ENCODE measurements around the gene POLR1H.
"Not testable (repeated sequence)": the region's sequence is repeated elsewhere in the genome, so short reads cannot be mapped to it uniquely, and the experiment has no call there.

Gene POLR1H

GRCh38 chr6:30061092-30061857, at the start of gene POLR1H:
Gene POLR1H (plus strand): TSS chr6:30061265. CDS start chr6:30061525, 260 bp downstream.
- peak; percentile 92 for DNase-seq (ENCODE audit: low read depth)

GRCh38 chr6:30013291-30013922, 47.7 kb upstream of the POLR1H start:
- DNase-seq (ENCODE audit: low read depth), result no peak

DNA sequence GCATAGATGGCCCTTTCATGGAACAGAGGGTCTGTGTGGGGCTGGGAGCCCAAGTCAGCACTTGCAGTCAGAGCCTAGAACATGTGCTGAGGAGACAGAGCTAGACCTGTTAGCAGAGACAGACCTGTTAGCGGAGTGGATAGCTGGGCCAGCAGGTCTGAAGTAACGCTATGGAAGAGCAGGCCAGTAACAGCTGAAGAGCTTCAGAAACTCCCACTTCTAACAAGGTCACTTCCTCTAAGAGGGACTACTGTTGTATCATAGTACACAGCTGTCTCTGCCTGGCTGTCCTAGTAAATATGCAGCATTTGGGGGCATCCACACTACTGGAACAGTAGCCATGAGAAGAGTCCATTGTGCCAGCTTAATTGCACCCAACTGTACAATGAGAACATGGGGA, 41.2 kb upstream of the POLR1H start:
- DNase-seq (ENCODE audit: low read depth), result no peak

DNA sequence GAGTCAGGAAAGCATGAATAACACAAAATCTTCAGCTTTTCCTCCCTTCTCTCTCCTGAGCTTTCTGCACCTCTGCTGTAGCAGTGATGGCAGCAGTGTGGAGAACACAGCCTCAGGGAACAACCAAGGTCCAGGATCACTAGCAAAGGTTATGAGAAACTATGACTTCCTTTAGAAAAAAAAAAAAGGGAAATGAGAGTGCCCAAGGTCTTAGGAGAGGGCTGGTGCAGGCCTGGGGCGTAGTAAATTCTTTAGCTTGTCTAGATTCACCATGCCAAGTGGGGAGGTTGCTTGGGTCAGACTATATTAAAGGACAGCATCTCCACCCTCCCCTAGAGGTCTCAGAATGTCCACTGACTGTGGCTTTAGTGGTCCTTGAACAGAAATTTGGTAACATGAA, 40.4 kb upstream of the POLR1H start:
- DNase-seq (ENCODE audit: low read depth), result no peak

DNA sequence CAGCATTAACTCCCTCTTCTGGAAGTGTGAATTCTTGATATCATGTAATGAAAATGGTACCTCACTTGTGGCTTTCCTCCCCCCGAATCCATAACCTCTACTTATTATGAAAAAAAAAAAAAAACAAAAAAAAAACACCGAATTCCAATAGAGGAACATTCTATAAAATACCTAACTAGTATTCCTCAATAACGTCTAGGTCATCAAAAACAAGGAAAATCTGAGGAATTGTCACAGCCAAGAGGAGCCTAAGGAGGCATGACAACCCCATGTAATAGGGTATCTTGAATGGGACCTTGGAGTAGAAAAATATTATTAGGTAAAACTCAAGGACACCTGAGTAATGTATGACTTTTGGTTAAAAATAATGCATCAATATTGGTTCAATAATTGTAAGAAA, 38.9 kb upstream of the POLR1H start:
- no peak for DNase-seq (ENCODE audit: low read depth)

DNA sequence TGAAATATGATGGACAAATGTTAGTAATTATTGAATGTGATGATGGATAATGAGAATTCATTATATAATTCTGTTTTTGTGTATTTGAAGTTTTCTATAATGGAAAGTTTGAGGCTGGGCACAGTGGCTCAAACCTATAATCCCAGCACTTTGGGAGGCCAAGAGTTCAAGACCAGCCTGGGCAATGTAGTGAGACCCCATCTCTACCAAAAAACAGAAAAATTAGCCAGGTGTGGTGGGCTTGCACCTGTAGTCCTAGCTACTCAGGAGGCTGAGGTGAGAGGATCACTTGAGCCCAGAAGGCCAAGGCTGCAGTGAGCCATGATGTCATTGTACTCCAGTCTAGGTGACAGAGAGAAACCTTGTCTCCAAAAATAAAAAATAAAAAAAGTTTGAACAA, 38.4 kb upstream of the POLR1H start:
- DNase-seq (ENCODE audit: low read depth), result not testable (repeated sequence)

- DNase-seq (ENCODE audit: low read depth), result no peak
These were observed 35.9 kb upstream of the POLR1H start for GRCh38 chr6:30025186-30025585.

DNA sequence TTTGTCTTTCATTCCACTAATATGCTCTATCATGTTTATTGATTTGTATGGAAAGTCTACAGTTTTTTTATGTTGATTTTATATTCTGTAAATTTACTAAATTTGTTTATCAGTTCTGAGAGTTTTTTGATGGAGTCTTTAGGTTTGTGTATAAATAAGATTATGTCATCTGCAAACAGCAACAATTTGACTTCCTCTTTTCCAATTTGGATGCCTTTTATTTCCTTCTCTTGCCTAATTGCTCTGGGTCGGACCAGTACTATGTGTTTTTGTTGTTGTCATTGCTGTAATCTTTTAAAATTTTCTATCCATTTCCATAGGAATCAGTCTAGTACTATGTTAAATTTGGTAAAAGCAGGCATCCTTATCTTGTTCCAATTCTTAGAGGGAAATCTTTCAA, 31.5 kb upstream of the POLR1H start:
- DNase-seq (ENCODE audit: low read depth), result no peak

DNA sequence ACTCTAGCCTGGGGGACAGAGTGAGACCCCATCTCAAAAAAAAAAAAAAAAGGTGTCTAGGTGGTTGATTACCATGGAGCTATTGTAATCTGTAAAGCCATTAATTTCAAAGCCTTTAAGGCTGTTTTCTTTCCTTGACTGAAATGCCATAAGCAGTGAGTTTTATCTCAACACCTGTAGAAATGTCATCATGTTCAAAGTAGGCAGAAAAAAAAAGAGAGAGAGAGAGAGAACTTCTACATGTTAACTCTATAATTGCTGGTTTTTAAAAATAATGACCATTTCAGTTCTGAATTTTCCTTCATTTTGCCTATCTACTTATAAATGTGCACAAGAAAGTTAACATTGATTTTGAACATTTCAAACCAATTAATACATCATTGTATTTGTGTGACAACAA, 29.7 kb upstream of the POLR1H start:
- DNase-seq (ENCODE audit: low read depth), result no peak

DNA sequence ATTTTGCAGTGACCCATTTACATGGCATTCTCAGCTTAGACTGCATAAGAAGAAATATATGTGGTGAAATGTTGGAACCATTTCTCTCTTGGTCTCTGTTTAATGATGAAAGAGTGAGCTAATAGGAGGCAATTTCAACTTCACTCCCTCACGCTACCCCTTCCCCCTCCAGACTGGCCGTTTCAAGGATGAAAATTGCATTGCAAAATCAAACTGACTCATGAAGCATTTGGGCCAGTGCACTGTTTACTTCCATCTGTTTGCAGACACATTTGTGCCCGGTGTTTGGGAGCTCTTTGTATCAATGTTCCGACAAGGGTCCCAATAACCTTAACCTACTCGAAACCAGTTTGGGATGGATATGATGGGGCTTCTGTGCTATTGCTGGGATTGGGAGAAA, 27.6 kb upstream of the POLR1H start:
- DNase-seq (ENCODE audit: low read depth), result peak; percentile 19

GRCh38 chr6:30035784-30036183, 25.3 kb upstream of the POLR1H start:
- no peak for DNase-seq (ENCODE audit: low read depth)

- DNase-seq (ENCODE audit: low read depth), result no peak
These were observed 23.8 kb upstream of the POLR1H start for GRCh38 chr6:30037182-30037788.

GRCh38 chr6:30041221-30041620, 19.8 kb upstream of the POLR1H start:
- no peak for DNase-seq (ENCODE audit: low read depth)

GRCh38 chr6:30041821-30042220, 19.2 kb upstream of the POLR1H start:
- DNase-seq (ENCODE audit: low read depth), result no peak

DNA sequence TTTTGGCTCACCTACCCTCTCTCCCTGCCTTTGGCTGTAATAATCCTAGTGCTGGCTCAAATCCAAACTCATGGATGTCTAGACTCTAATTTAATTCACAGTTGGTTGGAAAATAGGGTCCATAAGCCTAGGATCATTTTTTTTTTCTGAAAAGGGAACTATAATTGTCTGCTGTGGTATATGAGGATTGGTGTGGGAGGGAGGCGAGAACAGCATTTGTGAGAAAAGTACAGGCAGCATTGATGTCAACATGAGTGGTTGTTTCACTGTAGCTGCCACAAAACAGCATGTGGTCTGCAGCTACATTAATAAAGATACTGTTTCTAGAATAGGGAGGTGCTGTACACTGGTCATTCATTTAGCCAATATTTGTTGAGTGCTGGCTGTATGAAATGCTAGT, 18.6 kb upstream of the POLR1H start:
- DNase-seq (ENCODE audit: low read depth), result no peak

- DNase-seq (ENCODE audit: low read depth), result no peak
These were observed 18.2 kb upstream of the POLR1H start for GRCh38 chr6:30042914-30043313.

GRCh38 chr6:30043744-30044143, 17.3 kb upstream of the POLR1H start:
- no peak for DNase-seq (ENCODE audit: low read depth)

GRCh38 chr6:30044630-30045029, 16.4 kb upstream of the POLR1H start:
- peak; percentile 25 for DNase-seq (ENCODE audit: low read depth)

DNA sequence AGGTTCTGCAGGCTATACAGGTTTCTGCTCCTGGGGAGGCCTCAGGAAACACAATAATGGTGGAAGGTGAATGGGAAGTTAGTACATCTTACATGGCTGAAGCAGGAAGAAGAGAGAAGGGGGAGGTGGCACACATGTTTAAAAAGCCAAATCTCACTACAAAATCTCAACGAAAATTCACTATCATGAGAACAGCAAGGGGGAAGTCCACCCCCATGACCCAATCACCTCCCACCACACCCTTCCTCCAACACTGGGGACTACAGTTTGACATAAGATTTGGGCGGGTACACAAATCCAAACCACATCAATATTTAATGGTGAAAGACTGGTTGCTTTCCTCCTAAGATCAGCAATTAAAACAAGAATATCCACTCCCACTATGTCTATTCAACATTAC, 13.8 kb upstream of the POLR1H start:
- no peak for DNase-seq (ENCODE audit: low read depth)

- no peak for DNase-seq (ENCODE audit: low read depth)
These were observed 7.4 kb upstream of the POLR1H start for GRCh38 chr6:30053682-30054081.

- no peak for DNase-seq (ENCODE audit: low read depth)
These were observed 5.6 kb upstream of the POLR1H start for GRCh38 chr6:30055513-30055912.

DNA sequence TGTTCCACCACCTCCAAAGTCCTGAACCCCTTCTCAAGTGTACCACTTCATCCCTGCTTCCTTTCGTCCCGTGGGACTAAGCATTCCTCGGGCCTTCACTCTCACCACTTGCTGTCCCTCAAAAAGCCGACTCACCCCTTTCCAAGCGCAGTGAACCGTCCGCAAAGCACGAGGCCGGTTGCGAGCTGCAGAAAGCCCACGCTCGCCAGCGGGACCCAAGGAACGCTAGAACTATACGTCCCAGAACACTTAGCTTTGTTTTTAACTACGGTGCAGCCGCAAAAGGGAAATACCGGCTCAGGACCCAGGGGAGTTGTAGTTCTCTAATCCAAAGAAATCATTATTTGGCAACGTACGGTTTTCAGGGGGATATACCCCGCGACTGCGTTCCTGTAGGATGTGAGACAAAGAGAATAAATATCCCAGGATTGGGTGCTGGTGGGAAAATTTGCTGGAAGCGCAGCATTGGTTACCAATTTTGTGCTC, 416 bp upstream of the POLR1H start:
- DNase-seq (ENCODE audit: low read depth), result no peak

DNA sequence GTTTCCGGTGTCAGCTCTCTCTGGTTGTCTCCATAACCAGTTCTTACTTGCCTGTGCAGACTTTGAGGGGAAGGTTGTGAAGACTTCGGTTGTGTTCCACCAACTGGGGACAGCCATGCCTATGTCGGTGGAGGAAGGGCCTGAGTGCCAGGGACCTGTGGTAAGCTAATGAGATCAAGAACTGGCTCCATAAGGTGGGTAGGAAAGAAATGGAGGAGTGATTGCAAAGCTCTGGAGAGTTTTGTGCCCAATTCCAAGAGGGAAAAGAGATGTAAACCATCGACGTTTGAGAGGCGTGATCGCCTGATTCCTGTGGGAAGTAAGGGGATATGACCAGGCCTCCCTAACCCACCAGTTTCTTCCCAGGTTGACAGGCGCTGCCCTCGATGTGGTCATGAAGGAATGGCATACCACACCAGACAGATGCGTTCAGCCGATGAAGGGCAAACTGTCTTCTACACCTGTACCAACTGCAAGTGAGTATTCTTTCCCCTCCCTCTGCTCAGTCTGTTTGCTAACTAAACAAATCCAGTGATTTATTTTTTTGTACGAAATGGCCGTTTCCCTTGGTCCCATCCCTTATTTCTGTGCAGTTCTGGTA, 893 bp downstream of the POLR1H start:
- no peak for DNase-seq (ENCODE audit: low read depth)
